M059J (cell line): ENCODE measurements around the gene SDK1. TPM values are rescaled to one million over a fixed set of nuclear protein-coding genes. Genes with fewer than 3 reads are reported as not detected.
A peak's percentile ranks its signal among the peaks of the same experiment; 100 is the strongest.

Source experiments
- DNase-seq: peaks from one replicate; pipeline ENCODE4 v3.0.0-alpha.2; 2012; ENCODE audit warnings: low read depth
- total RNA-seq: library from RNA; depleted of rRNA; stranded (reverse); fragments of >200 nt; shearing (Covaris generic); gene quantifications from 2 replicates; pipeline ENCODE4 v1.2.3, GENCODE V29; 2014

SDK1 gene
- total RNA-seq, 1 experiment from 2014 or later = under 0.01 TPM

GRCh38 chr7:3283130-3283704 lies 17.8 kb upstream of the SDK1 start:
- no peak for DNase-seq

- DNase-seq = no peak
Measured at GRCh38 chr7:3285652-3286051, 15.4 kb upstream of the SDK1 start.

- DNase-seq = peak; percentile 83
Measured at GRCh38 chr7:3289996-3290395, 11.1 kb upstream of the SDK1 start.

GRCh38 chr7:3292694-3293093 lies 8.4 kb upstream of the SDK1 start:
- DNase-seq = no peak

GRCh38 chr7:3294432-3295100 lies 6.5 kb upstream of the SDK1 start:
- DNase-seq = no peak

- no peak for DNase-seq
Measured at GRCh38 chr7:3297105-3297819, 3.8 kb upstream of the SDK1 start.

- peak; percentile 42 for DNase-seq
Measured at GRCh38 chr7:3300221-3300650, 816 bp upstream of the SDK1 start.

GRCh38 chr7:3301449-3301731 lies 338 bp downstream of the SDK1 start:
- DNase-seq = no peak

GRCh38 chr7:3301831-3302618 lies 973 bp downstream of the SDK1 start:
- DNase-seq = no peak

- no peak for DNase-seq
Measured at GRCh38 chr7:3302681-3303320, 1.7 kb downstream of the SDK1 start.

- no peak for DNase-seq
Measured at GRCh38 chr7:3304131-3304530, 3.1 kb downstream of the SDK1 start.

GRCh38 chr7:3307435-3307834 lies 6.4 kb downstream of the SDK1 start:
- no peak for DNase-seq

- no peak for DNase-seq
Measured at GRCh38 chr7:3309140-3309539, 8.1 kb downstream of the SDK1 start.

GRCh38 chr7:3309956-3310355 lies 8.9 kb downstream of the SDK1 start:
- no peak for DNase-seq

GRCh38 chr7:3310884-3311283 lies 9.8 kb downstream of the SDK1 start:
- no peak for DNase-seq

GRCh38 chr7:3312583-3312982 lies 11.5 kb downstream of the SDK1 start:
- DNase-seq = no peak

- no peak for DNase-seq
Measured at GRCh38 chr7:3318874-3319273, 17.8 kb downstream of the SDK1 start.

- no peak for DNase-seq
Measured at GRCh38 chr7:3321206-3321605, 20.2 kb downstream of the SDK1 start.

- DNase-seq = no peak
Measured at GRCh38 chr7:3321745-3322144, 20.7 kb downstream of the SDK1 start.

- DNase-seq = no peak
Measured at GRCh38 chr7:3326246-3326645, 25.2 kb downstream of the SDK1 start.

GRCh38 chr7:3327099-3327498 lies 26.0 kb downstream of the SDK1 start:
- no peak for DNase-seq

- DNase-seq = no peak
Measured at GRCh38 chr7:3327655-3328054, 26.6 kb downstream of the SDK1 start.
